Psoas muscle (tissue), 8 donors: ENCODE measurements around the gene NPLOC4. TPM values are rescaled to one million over a fixed set of nuclear protein-coding genes. Genes with fewer than 3 reads are reported as not detected.

ENCODE experiments used
- ATAC-seq, 4 donors: fragments of 200-7000 bp; cut with Tn5 transposase; one replicate each; pipeline ENCODE4 v1.9.1; 2020; ENCODE audit warnings: moderate library complexity in 3 of 4, mild to moderate bottlenecking in 2 of 4
- DNase-seq, 2 donors: peaks; one replicate each; pipeline ENCODE4 v3.0.0-alpha.2; 2020
- H3K27ac ChIP-seq: fragments of 200-600 bp; one replicate; pipeline ENCODE4 v1.8.0; 2022
- H3K27me3 ChIP-seq, 3 donors: fragments of 200-600 bp in 1 of 3; one replicate each; pipeline versions ENCODE4 v1.6.1 to v1.8.0; 2013 to 2022; ENCODE audit warnings: low read length in 2 of 3, mild to moderate bottlenecking in 2 of 3, moderate library complexity in 1 of 3; ENCODE audit not compliant: insufficient read depth in 3 of 3
- H3K36me3 ChIP-seq, 2 donors: fragments of 200-600 bp in 1 of 2; one replicate each; pipeline versions ENCODE4 v1.6.1 to v1.8.0; 2013 to 2022; ENCODE audit warnings: low read depth in 1 of 2, mild to moderate bottlenecking in 1 of 2, moderate library complexity in 1 of 2; ENCODE audit not compliant: insufficient read depth in 1 of 2
- H3K4me1 ChIP-seq: fragments of 200-600 bp; one replicate; pipeline ENCODE4 v1.8.0; 2022
- H3K4me3 ChIP-seq: fragments of 200-600 bp; one replicate; pipeline ENCODE4 v1.8.0; 2022; ENCODE audit warnings: mild to moderate bottlenecking
- H3K9me3 ChIP-seq: fragments of 200-600 bp; one replicate; pipeline ENCODE4 v1.8.0; 2022
- CTCF ChIP-seq: fragments of 200-600 bp; IDR thresholded peaks from one replicate; pipeline ENCODE4 v1.8.0; 2022; ENCODE audit warnings: antibody characterized with exemption
- WGBS, 3 donors: extraction: QIAGEN DNeasy Blood & Tissue Kit; methylation state at CpG; one replicate each; pipeline versions ENCODE4 v1.1.6 to v1.1.7; 2013; 5-methylcytosine and 5-hydroxymethylcytosine counted together
- intact Hi-C, 2 donors: fragments of 100-400 bp; cut with DNase I; formaldehyde crosslinking; loops; one replicate each; pipeline versions ENCODE4 v1.11.0 to v1.14.2; 2022
- polyA plus RNA-seq, 3 donors: library from polyadenylated mRNA; stranded (reverse); fragments of 200-250 nt; gene quantifications; one replicate each; pipeline ENCODE4 v1.2.3, GENCODE V29; 2013
- total RNA-seq, 4 donors: library from RNA; stranded (reverse); fragmentation: NEBNext Ultra II Directional in 2 of 4; extraction: Animal tissue kit (Norgen Biotek cat#: 25700) in 2 of 4; gene quantifications; one replicate each; pipeline versions ENCODE4 v1.2.1 to v1.2.4, GENCODE V29; 2021 to 2023
- donor health status: healthy with polysubstance abuse.
- donor health status: DM: no; HTN: no; CAD: no; lungs with moderate emphysema.
- donor health status: Bipolar disorder and iron deficiency.
- donor health status: healthy.
- donor health status: DM: yes; HTN: yes; CAD: no.
- donor health status: DM: no; HTN: no; CAD: no.
- donor health status: DM: no; HTN: no; CAD: no.
- donor health status: DM: yes; HTN: yes; CAD: no.

The NPLOC4 gene
- total and polyA plus RNA-seq, 7 donors, result 87.3 to 414 (median 204) TPM

- peak; percentile 66 to 78 (median 72) for ATAC-seq
- 0% methylated on average over 67 to 85 of the region's 85 CpGs for WGBS, 3 donors
These were observed 84.5 kb downstream of the NPLOC4 start, which contains the start of gene FAAP100 for GRCh38 chr17:81552244-81553017. Gene FAAP100 (minus strand): TSS chr17:81552353. CDS start chr17:81552330, 23 bp downstream.

GRCh38 chr17:81551458-81552243 lies 85.3 kb downstream of the NPLOC4 start:
- Histone ChIP-seq H3K4me3 (peak overlapping the region; percentile 96), H3K27me3 (no peaks in the 10 kb centered on the region), H3K27ac (peak overlapping the region; percentile 81), H3K9me3 (no peaks in the 10 kb centered on the region), H3K36me3 (peaks cover 0 to 44% of the 10 kb centered on the region in 2 donors), H3K4me1 (peaks cover 35% of the 10 kb centered on the region)
- WGBS, 3 donors, result 0 to 1% (median 0%) methylated on average over 45 to 69 of the region's 69 CpGs
- intact Hi-C loops, result loop anchor here in 1 of 2 donors (5.0 kb wide), 1 partner anchor 34 kb away; no protein-coding TSS in a partner anchor
- ATAC-seq, result peak in 2 of 4 donors; percentile 19 to 21
- no peak for TF ChIP-seq CTCF
- DNase-seq, result peak in 1 of 2 donors; percentile 64

More at GRCh38 chr17:81552244-81553017, 84.5 kb downstream of the NPLOC4 start, which contains the start of gene FAAP100:
- Histone ChIP-seq H3K9me3 (no peaks in the 10 kb centered on the region), H3K4me1 (peaks cover 40% of the 10 kb centered on the region), H3K27ac (peak within 1 kb of the TSS; percentile 81), H3K27me3 (no peaks in the 10 kb centered on the region), H3K4me3 (peak within 1 kb of the TSS; percentile 96), H3K36me3 (peaks cover 0 to 44% of the 10 kb centered on the region in 2 donors)
- TF ChIP-seq CTCF, result no peak
- DNase-seq, result peak; percentile 85 to 91
- intact Hi-C loops, result loop anchor here in 1 of 2 donors (5.0 kb wide), 1 partner anchor 35 kb away; no protein-coding TSS in a partner anchor

DNA sequence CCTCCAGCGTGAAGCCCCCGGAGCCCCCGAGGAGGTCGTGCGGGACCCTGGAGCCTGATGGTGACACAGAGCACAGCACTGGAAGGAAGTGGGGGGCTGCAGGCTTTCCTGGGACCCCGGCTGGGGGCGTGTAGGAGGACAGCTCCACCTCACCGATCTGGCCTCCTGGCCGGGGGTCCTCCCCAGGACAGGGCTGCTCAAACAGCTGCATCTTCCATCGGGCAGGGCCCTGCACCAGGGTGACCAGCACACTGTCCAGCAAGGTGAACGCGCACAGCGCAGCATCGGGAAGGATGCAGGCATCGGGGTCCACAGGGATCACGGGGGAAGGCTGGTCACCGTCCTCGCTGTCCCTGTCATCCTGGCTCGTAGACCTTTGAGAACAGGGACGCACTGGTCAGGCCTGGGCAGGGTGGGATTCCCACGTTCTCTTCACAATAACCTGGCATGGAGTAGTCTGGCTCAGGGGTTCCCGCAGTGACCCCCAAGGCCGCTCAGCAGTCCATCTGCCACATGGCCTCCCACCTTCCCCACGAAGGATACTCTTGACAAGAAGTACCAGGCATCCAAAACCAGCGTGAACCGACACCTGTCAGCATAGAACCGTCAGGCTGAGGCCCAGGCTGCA lies 86.0 kb downstream of the NPLOC4 start:
- ATAC-seq (no peak), DNase-seq (peak in 1 of 2 donors; percentile 51)
- no peak for TF ChIP-seq CTCF
- Histone ChIP-seq H3K4me3 (peak overlapping the region; percentile 96), H3K27me3 (no peaks in the 10 kb centered on the region), H3K36me3 (peaks cover 0 to 46% of the 10 kb centered on the region in 2 donors), H3K4me1 (peaks cover 29% of the 10 kb centered on the region), H3K9me3 (no peaks in the 10 kb centered on the region), H3K27ac (peak overlapping the region; percentile 30)
- intact Hi-C loops, result loop anchor here in 1 of 2 donors (5.0 kb wide), 1 partner anchor 34 kb away; no protein-coding TSS in a partner anchor
- 66 to 75% (median 69%) methylated on average over 27 of the region's 27 CpGs for WGBS, 3 donors

DNA sequence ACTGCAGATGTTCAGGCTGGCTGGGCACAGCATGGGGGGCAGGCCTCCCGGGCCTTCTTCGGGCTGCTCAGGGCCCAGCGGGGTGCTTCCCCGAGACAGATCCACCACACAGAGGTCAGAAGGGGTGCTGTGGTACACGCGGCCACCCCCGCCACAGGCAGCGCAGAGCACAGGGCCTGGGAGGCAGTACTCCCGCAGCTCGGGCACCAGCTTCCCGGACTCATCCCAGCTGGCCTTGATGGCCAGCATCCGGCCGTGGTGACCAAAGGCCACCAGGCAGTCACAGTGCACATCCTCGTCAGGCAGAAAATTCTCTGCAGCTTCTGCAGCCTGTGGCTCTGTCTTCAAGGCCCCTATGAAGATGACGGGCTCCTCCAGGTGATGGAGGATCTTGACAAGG lies 86.6 kb downstream of the NPLOC4 start:
- Histone ChIP-seq H3K4me3 (no peak overlapping the region), H3K27ac (no peak overlapping the region), H3K27me3 (no peaks in the 10 kb centered on the region), H3K4me1 (peaks cover 22% of the 10 kb centered on the region), H3K9me3 (no peaks in the 10 kb centered on the region), H3K36me3 (peaks cover 0 to 53% of the 10 kb centered on the region in 2 donors)
- intact Hi-C loops, result loop anchor here in 1 of 2 donors (5.0 kb wide), 1 partner anchor 33 kb away; no protein-coding TSS in a partner anchor
- no peak for TF ChIP-seq CTCF
- 91 to 93% (median 91%) methylated on average over 13 to 15 of the region's 15 CpGs for WGBS, 3 donors
- peak in 1 of 2 donors; percentile 43 for DNase-seq
- no peak for ATAC-seq
